Neuronal stem cell (in vitro differentiated cells): ENCODE measurements around the gene HOXA7.

ENCODE experiments used
- DNase-seq: peaks from one replicate; pipeline ENCODE4 v3.0.0-alpha.2; 2013; ENCODE audit warnings: low spot score
- H2AFZ ChIP-seq: one replicate; pipeline ENCODE4 v1.6.1; 2013; ENCODE audit warnings: mild to moderate bottlenecking, low read length, inconsistent platforms
- H2AK5ac ChIP-seq: 2 replicates; pipeline ENCODE4 v1.6.1; 2013; ENCODE audit warnings: low read depth, mild to moderate bottlenecking, inconsistent platforms, low read length, moderate library complexity, mixed read lengths
- H2BK120ac ChIP-seq: 2 replicates; pipeline ENCODE4 v1.6.1; 2013; ENCODE audit warnings: low read depth, mild to moderate bottlenecking, inconsistent platforms, low read length, moderate library complexity, mixed read lengths
- H2BK12ac ChIP-seq: one replicate; pipeline ENCODE4 v1.6.1; 2013; ENCODE audit warnings: low read length, inconsistent platforms
- H2BK15ac ChIP-seq: 2 replicates; pipeline ENCODE4 v1.6.1; 2013; ENCODE audit warnings: mild to moderate bottlenecking, low read length, inconsistent platforms, mixed read lengths
- H2BK5ac ChIP-seq: one replicate; pipeline ENCODE4 v1.6.1; 2013; ENCODE audit warnings: inconsistent platforms, mild to moderate bottlenecking, low read length, moderate library complexity
- H3K14ac ChIP-seq: one replicate; pipeline ENCODE4 v1.6.1; 2013; ENCODE audit warnings: low read length, inconsistent platforms
- H3K18ac ChIP-seq: 2 replicates; pipeline ENCODE4 v1.6.1; 2013; ENCODE audit warnings: low read length, inconsistent platforms
- H3K23ac ChIP-seq: 2 replicates; pipeline ENCODE4 v1.6.1; 2013; ENCODE audit warnings: low read depth, mild to moderate bottlenecking, mixed read lengths, low read length, inconsistent platforms; ENCODE audit not compliant: poor library complexity
- H3K27ac ChIP-seq: replicated peaks from 3 replicates; pipeline ENCODE4 v1.5.1; 2013; ENCODE audit warnings: low read length, inconsistent platforms
- H3K27me3 ChIP-seq, 3 experiments: 2 replicates each; pipeline ENCODE4 v1.6.1; 2013; ENCODE audit warnings: low read length in 3 of 3, mild to moderate bottlenecking in 2 of 3, inconsistent platforms in 1 of 3, low read depth in 1 of 3, mixed read lengths in 1 of 3, moderate library complexity in 1 of 3; ENCODE audit not compliant: control insufficient read depth in 3 of 3, insufficient read depth in 3 of 3
- H3K36me3 ChIP-seq, 2 donors: replicated peaks in 1 of 2; 2 replicates each; pipeline ENCODE4 v1.6.1; 2013; ENCODE audit warnings: low read length in 2 of 2; ENCODE audit not compliant: control insufficient read depth in 2 of 2, insufficient read depth in 2 of 2
- H3K4ac ChIP-seq: 2 replicates; pipeline ENCODE4 v1.6.1; 2013; ENCODE audit warnings: inconsistent platforms, mild to moderate bottlenecking, low read length, moderate library complexity
- H3K4me1 ChIP-seq, 2 donors: 1 replicate in 1 of 2; 2 replicates in 1 of 2; pipeline ENCODE4 v1.6.1; 2013; ENCODE audit warnings: low read length in 2 of 2, low read depth in 1 of 2; ENCODE audit not compliant: control insufficient read depth in 2 of 2, insufficient read depth in 1 of 2
- H3K4me2 ChIP-seq: one replicate; pipeline ENCODE4 v1.6.1; 2013; ENCODE audit warnings: mild to moderate bottlenecking, low read length, inconsistent platforms; ENCODE audit not compliant: insufficient read depth, poor library complexity, severe bottlenecking
- H3K4me3 ChIP-seq, 2 donors: 2 replicates each; pipeline ENCODE4 v1.5.1; 2013; ENCODE audit warnings: low read length in 2 of 2, mild to moderate bottlenecking in 2 of 2, inconsistent platforms in 1 of 2, moderate library complexity in 1 of 2
- H3K79me1 ChIP-seq: one replicate; pipeline ENCODE4 v1.6.1; 2013; ENCODE audit warnings: low read depth, mild to moderate bottlenecking, inconsistent platforms, low read length, moderate library complexity
- H3K9ac ChIP-seq: one replicate; pipeline ENCODE4 v1.6.1; 2013; ENCODE audit warnings: mild to moderate bottlenecking, low read depth, low read length, inconsistent platforms; ENCODE audit not compliant: poor library complexity
- H3K9me3 ChIP-seq, 2 donors: replicated peaks in 1 of 2; 2 replicates each; pipeline versions ENCODE3 to v1.6.1; 2013; ENCODE audit warnings: low read length in 2 of 2, mild to moderate bottlenecking in 2 of 2, inconsistent platforms in 1 of 2, low read depth in 1 of 2, mixed read lengths in 1 of 2, moderate library complexity in 1 of 2; ENCODE audit not compliant: control insufficient read depth in 2 of 2, insufficient read depth in 1 of 2
- H4K8ac ChIP-seq: one replicate; pipeline ENCODE4 v1.6.1; 2013; ENCODE audit warnings: low read depth, mild to moderate bottlenecking, inconsistent platforms, low read length, moderate library complexity
- H4K91ac ChIP-seq: one replicate; pipeline ENCODE4 v1.6.1; 2013; ENCODE audit warnings: low read length, low read depth, mild to moderate bottlenecking, inconsistent platforms; ENCODE audit not compliant: poor library complexity
- WGBS, 2 donors: extraction: QIAGEN DNeasy Blood & Tissue Kit; methylation state at CpG; one replicate each; pipeline ENCODE4 v1.1.7; 2013; ENCODE audit warnings: missing lambda C conversion rate in 2 of 2, mixed read lengths in 1 of 2; ENCODE audit not compliant: insufficient read length in 2 of 2, insufficient replicate concordance in 1 of 2; ENCODE audit errors: extremely low coverage in 2 of 2; 5-methylcytosine and 5-hydroxymethylcytosine counted together

HOXA7 gene

DNA sequence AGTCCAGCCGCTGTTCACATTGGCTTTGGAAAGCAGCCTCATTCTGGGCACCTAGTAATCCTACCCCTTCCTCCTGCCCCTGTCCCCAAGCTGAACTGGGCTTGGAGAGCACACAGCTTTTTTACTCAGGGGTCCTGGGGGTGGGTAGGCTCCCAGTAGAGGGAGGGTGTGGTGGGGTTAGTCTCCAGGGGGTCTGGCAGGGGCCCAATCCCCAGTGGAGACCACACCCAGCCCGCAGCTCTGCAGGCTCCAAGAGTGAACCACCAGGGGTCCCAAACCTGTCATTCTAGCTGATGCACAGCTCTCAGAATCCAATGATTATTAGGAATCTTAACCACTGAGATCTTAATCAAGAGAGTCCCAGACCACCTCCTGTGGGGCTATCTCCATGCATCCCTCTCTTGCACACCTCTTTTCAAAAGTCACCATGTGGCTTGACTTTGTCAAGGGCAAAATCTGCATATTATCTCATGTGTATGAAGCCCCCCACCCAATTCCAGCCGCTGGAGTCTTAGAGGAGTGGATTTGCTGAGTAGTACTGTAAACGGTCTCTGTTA is 25.9 kb upstream of the HOXA7 start:
- peaks cover 0 to 3% of the 10 kb centered on the region in 2 donors for H3K4me1 ChIP-seq
- WGBS, 2 donors, result no CpG with 5 or more reads among the region's 4 CpGs
- H3K9ac ChIP-seq, result no peak overlapping the region
- H3K36me3 ChIP-seq, result no peaks in the 10 kb centered on the region
- no peak overlapping the region for H3K23ac ChIP-seq
- H3K14ac ChIP-seq, result no peak overlapping the region
- no peak overlapping the region for H3K4me2 ChIP-seq
- H4K8ac ChIP-seq, result no peak overlapping the region
- no peak overlapping the region for H3K18ac ChIP-seq
- no peak for DNase-seq
- H2BK15ac ChIP-seq, result no peak overlapping the region
- H2AK5ac ChIP-seq, result no peak overlapping the region
- H4K91ac ChIP-seq, result no peak overlapping the region
- H3K27me3 ChIP-seq, result peaks cover 58 to 99% (median 93%) of the 10 kb centered on the region in 3 experiments
- H2AFZ ChIP-seq, result no peak overlapping the region
- H2BK5ac ChIP-seq, result no peak overlapping the region
- H3K4ac ChIP-seq, result no peak overlapping the region
- H2BK12ac ChIP-seq, result no peak overlapping the region
- no peak overlapping the region for H3K4me3 ChIP-seq
- H2BK120ac ChIP-seq, result no peak overlapping the region
- peaks cover 2 to 9% of the 10 kb centered on the region in 2 donors for H3K9me3 ChIP-seq
- H3K79me1 ChIP-seq, result no peaks in the 10 kb centered on the region
- no peak overlapping the region for H3K27ac ChIP-seq

GRCh38 chr7:27181795-27182275 is 25.4 kb upstream of the HOXA7 start:
- H2AK5ac ChIP-seq, result no peak overlapping the region
- no peak overlapping the region for H3K4me3 ChIP-seq
- H3K27me3 ChIP-seq, result peaks cover 60 to 99% (median 94%) of the 10 kb centered on the region in 3 experiments
- no peak overlapping the region for H3K27ac ChIP-seq
- WGBS, 2 donors, result no CpG with 5 or more reads among the region's 4 CpGs
- H3K18ac ChIP-seq, result no peak overlapping the region
- no peak overlapping the region for H2BK5ac ChIP-seq
- no peak overlapping the region for H3K4ac ChIP-seq
- H3K79me1 ChIP-seq, result no peaks in the 10 kb centered on the region
- no peaks in the 10 kb centered on the region for H3K36me3 ChIP-seq
- no peak overlapping the region for H2AFZ ChIP-seq
- peaks cover 0 to 3% of the 10 kb centered on the region in 2 donors for H3K4me1 ChIP-seq
- H4K91ac ChIP-seq, result no peak overlapping the region
- no peak overlapping the region for H3K4me2 ChIP-seq
- no peak overlapping the region for H3K14ac ChIP-seq
- H2BK12ac ChIP-seq, result no peak overlapping the region
- H3K23ac ChIP-seq, result no peak overlapping the region
- H3K9me3 ChIP-seq, result peaks cover 2 to 9% of the 10 kb centered on the region in 2 donors
- no peak for DNase-seq
- H2BK120ac ChIP-seq, result no peak overlapping the region
- H3K9ac ChIP-seq, result no peak overlapping the region
- H4K8ac ChIP-seq, result no peak overlapping the region
- no peak overlapping the region for H2BK15ac ChIP-seq

- no peak overlapping the region for H2AK5ac ChIP-seq
- no peak overlapping the region for H3K4ac ChIP-seq
- no peak overlapping the region for H3K9ac ChIP-seq
- H3K23ac ChIP-seq, result no peak overlapping the region
- no peak overlapping the region for H4K91ac ChIP-seq
- peaks cover 0 to 3% of the 10 kb centered on the region in 2 donors for H3K4me1 ChIP-seq
- DNase-seq, result no peak
- H3K27me3 ChIP-seq, result peaks cover 59 to 99% (median 96%) of the 10 kb centered on the region in 3 experiments
- no peak overlapping the region for H2AFZ ChIP-seq
- H3K27ac ChIP-seq, result no peak overlapping the region
- H3K79me1 ChIP-seq, result no peaks in the 10 kb centered on the region
- no CpG with 5 or more reads among the region's 12 CpGs for WGBS, 2 donors
- H4K8ac ChIP-seq, result no peak overlapping the region
- no peak overlapping the region for H2BK12ac ChIP-seq
- H3K18ac ChIP-seq, result no peak overlapping the region
- no peak overlapping the region for H3K4me2 ChIP-seq
- H3K4me3 ChIP-seq, result no peak overlapping the region
- peaks cover 2 to 11% of the 10 kb centered on the region in 2 donors for H3K9me3 ChIP-seq
- H3K14ac ChIP-seq, result no peak overlapping the region
- H2BK5ac ChIP-seq, result no peak overlapping the region
- H2BK120ac ChIP-seq, result no peak overlapping the region
- H3K36me3 ChIP-seq, result no peaks in the 10 kb centered on the region
- no peak overlapping the region for H2BK15ac ChIP-seq
Observed at GRCh38 chr7:27180431-27181420, 24.3 kb upstream of the HOXA7 start.
